SK-N-SH (cell line): ENCODE measurements around the gene DACT2. TPM values are rescaled to one million over a fixed set of nuclear protein-coding genes. Genes with fewer than 3 reads are reported as not detected.

Experiments
- CTCF ChIA-PET: fragments of 300-600, 350-600 bp; formaldehyde crosslinking; extraction: SDS; loops from one replicate; lab custom pipeline; 2021; lab: Yijun Ruan, JAX
- POLR2A ChIA-PET: fragments of 350-600 bp; sonication (Branson Sonifier 250); formaldehyde crosslinking; extraction: SDS; loops from one replicate; lab custom pipeline; 2020; ENCODE audit warnings: antibody characterized with exemption, inconsistent platforms; lab: Yijun Ruan, JAX
- DNase-seq: peaks from one replicate; pipeline ENCODE4 v3.0.0; 2012
- H2AFZ ChIP-seq: fragments of 200-600 bp; sonication (generic); 2 replicates; pipeline ENCODE4 v1.8.1; 2016; ENCODE audit warnings: antibody characterized with exemption, mild to moderate bottlenecking, low read depth
- H3F3A ChIP-seq: fragments of 200-600 bp; sonication (generic); replicated peaks from 2 replicates; pipeline ENCODE3; 2016; ENCODE audit warnings: antibody characterized with exemption, mild to moderate bottlenecking; ENCODE audit not compliant: insufficient read depth
- H3K27ac ChIP-seq, 2 experiments: fragments of 200-500 bp in 1 of 2; fragments of 200-600 bp in 1 of 2; sonication (Bioruptor generic) in 1 of 2; sonication (generic), shearing (Covaris generic) in 1 of 2; 2 replicates each; pipeline versions ENCODE4 v1.5.1 to v1.6.1; 2014 to 2016; ENCODE audit warnings: low read depth in 2 of 2, inconsistent platforms in 1 of 2, low read length in 1 of 2, mild to moderate bottlenecking in 1 of 2, mixed read lengths in 1 of 2
- H3K27me3 ChIP-seq: fragments of 200-600 bp; sonication (generic), shearing (Covaris generic); 2 replicates; pipeline ENCODE4 v1.6.1; 2016; ENCODE audit warnings: mixed run types; ENCODE audit not compliant: insufficient read depth
- H3K36me3 ChIP-seq, 2 experiments: fragments of 200-500 bp in 1 of 2; fragments of 200-600 bp in 1 of 2; sonication (Bioruptor generic) in 1 of 2; sonication (generic) in 1 of 2; replicated peaks in 1 of 2; 2 replicates each; pipeline versions ENCODE3 to v1.5.1; 2014 to 2016; ENCODE audit warnings: low read length in 1 of 2, mild to moderate bottlenecking in 1 of 2; ENCODE audit not compliant: insufficient read depth in 2 of 2, control insufficient read depth in 1 of 2
- H3K4me1 ChIP-seq, 2 experiments: fragments of 200-500 bp in 1 of 2; fragments of 200-600 bp in 1 of 2; sonication (Bioruptor generic) in 1 of 2; sonication (generic), shearing (Covaris generic) in 1 of 2; 2 replicates each; pipeline versions ENCODE4 v1.5.1 to v1.6.1; 2014 to 2016; ENCODE audit warnings: low read depth in 1 of 2, low read length in 1 of 2, mixed run types in 1 of 2; ENCODE audit not compliant: insufficient read depth in 2 of 2, control insufficient read depth in 1 of 2
- H3K4me2 ChIP-seq: fragments of 200-600 bp; sonication (generic), shearing (Covaris generic); 2 replicates; pipeline ENCODE4 v1.6.1; 2017; ENCODE audit warnings: mixed run types
- H3K4me3 ChIP-seq, 2 experiments: fragments of 200-500 bp in 1 of 2; fragments of 200-600 bp in 1 of 2; sonication (Bioruptor generic) in 1 of 2; sonication (generic), shearing (Covaris generic) in 1 of 2; 2 replicates each; pipeline versions ENCODE4 v1.5.1 to v1.8.1; 2014 to 2016; ENCODE audit warnings: low read depth in 2 of 2, inconsistent platforms in 1 of 2, low read length in 1 of 2, mild to moderate bottlenecking in 1 of 2, mixed read lengths in 1 of 2, moderate library complexity in 1 of 2
- H3K79me2 ChIP-seq: fragments of 200-600 bp; sonication (generic); 2 replicates; pipeline ENCODE4 v1.8.1; 2017; ENCODE audit warnings: mild to moderate bottlenecking; ENCODE audit not compliant: insufficient read depth
- H3K9ac ChIP-seq: fragments of 200-600 bp; sonication (generic); 2 replicates; pipeline ENCODE4 v1.6.1; 2017; ENCODE audit warnings: mixed run types
- H3K9me2 ChIP-seq: fragments of 200-600 bp; sonication (generic); 2 replicates; pipeline ENCODE4 v1.6.1; 2017; ENCODE audit warnings: mixed run types
- H3K9me3 ChIP-seq: fragments of 200-600 bp; sonication (generic); 2 replicates; pipeline ENCODE4 v1.6.1; 2017; ENCODE audit warnings: mixed run types, mild to moderate bottlenecking, moderate library complexity
- H4K20me1 ChIP-seq: fragments of 200-600 bp; sonication (generic); 2 replicates; pipeline ENCODE4 v1.6.1; 2017; ENCODE audit warnings: mild to moderate bottlenecking, mixed run types; ENCODE audit not compliant: insufficient read depth
- CHD2 ChIP-seq: fragments of 150-350 bp; IDR thresholded peaks from 2 replicates; pipeline ENCODE4 v1.6.1; 2018; ENCODE audit warnings: low read length; ENCODE audit not compliant: partially characterized antibody
- FOSL2 ChIP-seq: IDR thresholded peaks from 2 replicates; pipeline ENCODE4 v1.4.0; 2012; ENCODE audit warnings: low read depth, mild to moderate bottlenecking, moderate library complexity, borderline replicate concordance
- FOXM1 ChIP-seq: IDR thresholded peaks from 2 replicates; pipeline ENCODE4 v1.4.0; 2012; ENCODE audit warnings: low read depth, mild to moderate bottlenecking
- GABPA ChIP-seq: IDR thresholded peaks from 2 replicates; pipeline ENCODE4 v1.4.0; 2012; ENCODE audit warnings: low read depth, mild to moderate bottlenecking
- GATA2 ChIP-seq: sonication (generic); formaldehyde crosslinking; IDR thresholded peaks from 2 replicates; pipeline ENCODE4 v1.5.0; 2020; ENCODE audit warnings: mild to moderate bottlenecking, missing genetic modification reagents
- IRF3 ChIP-seq: fragments of 150-350 bp; IDR thresholded peaks from 2 replicates; pipeline ENCODE4 v1.6.1; 2016; ENCODE audit warnings: mild to moderate bottlenecking, low read depth, low read length
- MEF2A ChIP-seq: IDR thresholded peaks from 2 replicates; pipeline ENCODE4 v1.4.0; 2012; ENCODE audit warnings: low read depth, borderline replicate concordance
- NFIC ChIP-seq: IDR thresholded peaks from 2 replicates; pipeline ENCODE4 v1.4.0; 2012; ENCODE audit warnings: borderline replicate concordance
- PBX3 ChIP-seq: IDR thresholded peaks from 2 replicates; pipeline ENCODE4; 2012
- RAD21 ChIP-seq: IDR thresholded peaks from 2 replicates; pipeline ENCODE4 v1.6.1; 2012; ENCODE audit warnings: mild to moderate bottlenecking, low read length
- SMC3 ChIP-seq: IDR thresholded peaks from 2 replicates; pipeline ENCODE4 v1.6.1; 2012; ENCODE audit warnings: low read depth, low read length, improper control_type of control experiment
- TAF1 ChIP-seq: IDR thresholded peaks from 2 replicates; pipeline ENCODE4 v1.6.1; 2012; ENCODE audit warnings: low read depth, mild to moderate bottlenecking, low read length, moderate library complexity, borderline replicate concordance
- TCF12 ChIP-seq: IDR thresholded peaks from 2 replicates; pipeline ENCODE4 v1.4.0; 2012
- YY1 ChIP-seq: IDR thresholded peaks from 2 replicates; pipeline ENCODE4 v1.4.0; 2012; ENCODE audit warnings: low read depth, mild to moderate bottlenecking
- WGBS: methylation state at CpG from one replicate; pipeline ENCODE4 v1.1.6; 2017; ENCODE audit warnings: low lambda C conversion rate; 5-methylcytosine and 5-hydroxymethylcytosine counted together
- polyA plus RNA-seq, 3 experiments: library from polyadenylated mRNA; depleted of rRNA; stranded (reverse); fragments of >200 nt; gene quantifications; 2 replicates each; pipeline ENCODE4 v1.2.3, GENCODE V29; 2012
- TF ChIP-seq, protein P1 (sequence below): IDR thresholded peaks from 2 replicates; pipeline ENCODE4 v1.4.0; 2012; ENCODE audit warnings: low read depth, borderline replicate concordance
- TF ChIP-seq, protein P2 (sequence below): fragments of 200-600 bp; sonication (generic); IDR thresholded peaks from 2 replicates; pipeline ENCODE4 v1.6.1; 2017; ENCODE audit warnings: antibody characterized with exemption, mild to moderate bottlenecking, moderate library complexity
- TF ChIP-seq, protein P3 (sequence below): IDR thresholded peaks from 2 replicates; pipeline ENCODE4 v1.6.1; 2012; ENCODE audit warnings: mild to moderate bottlenecking, low read depth, low read length, moderate library complexity

Gene DACT2
- polyA plus RNA-seq, 1 of the 3 experiments (the other 2 are of a cell fraction): not detected

GRCh38 chr6:168349718-168350210 lies 30.2 kb upstream of the DACT2 start:
- H3K4me1 ChIP-seq: no peaks in the 10 kb centered on the region
- H4K20me1 ChIP-seq: no peaks in the 10 kb centered on the region
- POLR2A ChIA-PET: no interaction called here
- H3K36me3 ChIP-seq: no peaks in the 10 kb centered on the region
- no peak overlapping the region for H3K27ac ChIP-seq
- no peaks in the 10 kb centered on the region for H3F3A ChIP-seq
- H3K9ac ChIP-seq: no peak overlapping the region
- 26% methylated on average over 4 of the region's 4 CpGs for WGBS
- DNase-seq: no peak
- H3K9me2 ChIP-seq: no peaks in the 10 kb centered on the region
- no peak overlapping the region for H2AFZ ChIP-seq
- CTCF ChIA-PET: no interaction called here
- TF ChIP-seq FOXM1: no peak
- TF ChIP-seq IRF3: no peak
- no peak for TF ChIP-seq RAD21
- TF ChIP-seq FOSL2: no peak
- no peak for TF ChIP-seq YY1
- TF ChIP-seq, protein P1, sequence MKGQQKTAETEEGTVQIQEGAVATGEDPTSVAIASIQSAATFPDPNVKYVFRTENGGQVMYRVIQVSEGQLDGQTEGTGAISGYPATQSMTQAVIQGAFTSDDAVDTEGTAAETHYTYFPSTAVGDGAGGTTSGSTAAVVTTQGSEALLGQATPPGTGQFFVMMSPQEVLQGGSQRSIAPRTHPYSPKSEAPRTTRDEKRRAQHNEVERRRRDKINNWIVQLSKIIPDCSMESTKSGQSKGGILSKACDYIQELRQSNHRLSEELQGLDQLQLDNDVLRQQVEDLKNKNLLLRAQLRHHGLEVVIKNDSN: no peak
- no peak for TF ChIP-seq TAF1
- no peak for TF ChIP-seq PBX3
- TF ChIP-seq NFIC: no peak
- TF ChIP-seq MEF2A: no peak
- TF ChIP-seq, protein P2, sequence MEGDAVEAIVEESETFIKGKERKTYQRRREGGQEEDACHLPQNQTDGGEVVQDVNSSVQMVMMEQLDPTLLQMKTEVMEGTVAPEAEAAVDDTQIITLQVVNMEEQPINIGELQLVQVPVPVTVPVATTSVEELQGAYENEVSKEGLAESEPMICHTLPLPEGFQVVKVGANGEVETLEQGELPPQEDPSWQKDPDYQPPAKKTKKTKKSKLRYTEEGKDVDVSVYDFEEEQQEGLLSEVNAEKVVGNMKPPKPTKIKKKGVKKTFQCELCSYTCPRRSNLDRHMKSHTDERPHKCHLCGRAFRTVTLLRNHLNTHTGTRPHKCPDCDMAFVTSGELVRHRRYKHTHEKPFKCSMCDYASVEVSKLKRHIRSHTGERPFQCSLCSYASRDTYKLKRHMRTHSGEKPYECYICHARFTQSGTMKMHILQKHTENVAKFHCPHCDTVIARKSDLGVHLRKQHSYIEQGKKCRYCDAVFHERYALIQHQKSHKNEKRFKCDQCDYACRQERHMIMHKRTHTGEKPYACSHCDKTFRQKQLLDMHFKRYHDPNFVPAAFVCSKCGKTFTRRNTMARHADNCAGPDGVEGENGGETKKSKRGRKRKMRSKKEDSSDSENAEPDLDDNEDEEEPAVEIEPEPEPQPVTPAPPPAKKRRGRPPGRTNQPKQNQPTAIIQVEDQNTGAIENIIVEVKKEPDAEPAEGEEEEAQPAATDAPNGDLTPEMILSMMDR: no peak
- H3K9me3 ChIP-seq: no peaks in the 10 kb centered on the region
- no peaks in the 10 kb centered on the region for H3K27me3 ChIP-seq
- H3K79me2 ChIP-seq: no peaks in the 10 kb centered on the region
- no peak overlapping the region for H3K4me3 ChIP-seq
- no peak overlapping the region for H3K4me2 ChIP-seq

- Histone ChIP-seq H3K9me2 (no peaks in the 10 kb centered on the region), H3K27me3 (no peaks in the 10 kb centered on the region), H4K20me1 (no peaks in the 10 kb centered on the region), H3K27ac (no peak overlapping the region), H3K36me3 (no peaks in the 10 kb centered on the region), H3K9ac (no peak overlapping the region), H3K4me2 (no peak overlapping the region), H3K79me2 (no peaks in the 10 kb centered on the region), H3K4me3 (no peak overlapping the region), H3K9me3 (no peaks in the 10 kb centered on the region), H3F3A (no peaks in the 10 kb centered on the region), H2AFZ (no peak overlapping the region), H3K4me1 (no peaks in the 10 kb centered on the region)
- DNase-seq: no peak
- ChIA-PET CTCF (interaction anchor here (2.0 kb wide), 1 partner anchor 8 kb away, joined by 5 read pairs; no protein-coding TSS in a partner anchor), POLR2A (no interaction called here)
- 21% methylated on average over 8 of the region's 8 CpGs for WGBS
- TF ChIP-seq NFIC: no peak
- TF ChIP-seq GATA2 (CRISPR knock-in tag): no peak
- no peak for TF ChIP-seq GABPA
- TF ChIP-seq PBX3: no peak
- no peak for TF ChIP-seq TCF12
- TF ChIP-seq CHD2: no peak
- TF ChIP-seq, protein P3, sequence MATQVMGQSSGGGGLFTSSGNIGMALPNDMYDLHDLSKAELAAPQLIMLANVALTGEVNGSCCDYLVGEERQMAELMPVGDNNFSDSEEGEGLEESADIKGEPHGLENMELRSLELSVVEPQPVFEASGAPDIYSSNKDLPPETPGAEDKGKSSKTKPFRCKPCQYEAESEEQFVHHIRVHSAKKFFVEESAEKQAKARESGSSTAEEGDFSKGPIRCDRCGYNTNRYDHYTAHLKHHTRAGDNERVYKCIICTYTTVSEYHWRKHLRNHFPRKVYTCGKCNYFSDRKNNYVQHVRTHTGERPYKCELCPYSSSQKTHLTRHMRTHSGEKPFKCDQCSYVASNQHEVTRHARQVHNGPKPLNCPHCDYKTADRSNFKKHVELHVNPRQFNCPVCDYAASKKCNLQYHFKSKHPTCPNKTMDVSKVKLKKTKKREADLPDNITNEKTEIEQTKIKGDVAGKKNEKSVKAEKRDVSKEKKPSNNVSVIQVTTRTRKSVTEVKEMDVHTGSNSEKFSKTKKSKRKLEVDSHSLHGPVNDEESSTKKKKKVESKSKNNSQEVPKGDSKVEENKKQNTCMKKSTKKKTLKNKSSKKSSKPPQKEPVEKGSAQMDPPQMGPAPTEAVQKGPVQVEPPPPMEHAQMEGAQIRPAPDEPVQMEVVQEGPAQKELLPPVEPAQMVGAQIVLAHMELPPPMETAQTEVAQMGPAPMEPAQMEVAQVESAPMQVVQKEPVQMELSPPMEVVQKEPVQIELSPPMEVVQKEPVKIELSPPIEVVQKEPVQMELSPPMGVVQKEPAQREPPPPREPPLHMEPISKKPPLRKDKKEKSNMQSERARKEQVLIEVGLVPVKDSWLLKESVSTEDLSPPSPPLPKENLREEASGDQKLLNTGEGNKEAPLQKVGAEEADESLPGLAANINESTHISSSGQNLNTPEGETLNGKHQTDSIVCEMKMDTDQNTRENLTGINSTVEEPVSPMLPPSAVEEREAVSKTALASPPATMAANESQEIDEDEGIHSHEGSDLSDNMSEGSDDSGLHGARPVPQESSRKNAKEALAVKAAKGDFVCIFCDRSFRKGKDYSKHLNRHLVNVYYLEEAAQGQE: no peak
- no peak for TF ChIP-seq FOXM1
- TF ChIP-seq SMC3: no peak
Measured at GRCh38 chr6:168348186-168348585, 28.6 kb upstream of the DACT2 start.
